ENCODE results near the gene RFX4.

GRCh38 chr12:106675651-106676435 lies 93.0 kb downstream of the RFX4 start:
- TF ChIP-seq CTCF (IDR thresholded peaks at IDR 0.05; ENCODE audit: insufficient read depth, low read length): no peak
- no peak for TF ChIP-seq POLR2AphosphoS5 (IDR thresholded peaks at IDR 0.05; ENCODE audit: low read depth)

Measured in HL-60 (cell line).